SK-N-SH treated with all-trans-retinoic acid at 6 μM for 48 hours (cell line): ENCODE measurements around the gene SELP.

Experiments
- ARNTL ChIP-seq: fragments of 450-650 bp; formaldehyde crosslinking; IDR thresholded peaks from 2 replicates; pipeline ENCODE4 v1.5.0; 2020; ENCODE audit warnings: low read depth, mild to moderate bottlenecking, moderate library complexity, borderline replicate concordance
- CREB5 ChIP-seq: fragments of 250-450 bp; sonication (Bioruptor Pico); IDR thresholded peaks from 2 replicates; pipeline ENCODE4 v1.5.1; 2020; ENCODE audit warnings: low read depth, mild to moderate bottlenecking, moderate library complexity
- CSRNP3 ChIP-seq: fragments of 250-450 bp; sonication (Bioruptor Pico); IDR thresholded peaks from 2 replicates; pipeline ENCODE4 v1.5.1; 2021; ENCODE audit warnings: mild to moderate bottlenecking, moderate library complexity
- ESRRG ChIP-seq: fragments of 250-450 bp; sonication (Bioruptor Pico); IDR thresholded peaks from 2 replicates; pipeline ENCODE4 v1.6.1; 2021; ENCODE audit warnings: mild to moderate bottlenecking
- GLIS3 ChIP-seq: fragments of 250-450 bp; sonication (Bioruptor Pico); IDR thresholded peaks from 2 replicates; pipeline ENCODE4 v1.5.0; 2020; ENCODE audit warnings: mild to moderate bottlenecking, moderate library complexity
- OSR1 ChIP-seq: fragments of 250-450 bp; sonication (Bioruptor Pico); IDR thresholded peaks from 2 replicates; pipeline ENCODE4 v1.8.0; 2022; ENCODE audit warnings: moderate library complexity, mild to moderate bottlenecking, inconsistent platforms
- PATZ1 ChIP-seq: fragments of 250-450 bp; sonication (Bioruptor Pico); IDR thresholded peaks from 2 replicates; pipeline ENCODE4 v1.8.0; 2020; ENCODE audit warnings: mild to moderate bottlenecking, moderate library complexity, borderline replicate concordance
- RARB ChIP-seq: fragments of 250-450 bp; sonication (Bioruptor Pico); IDR thresholded peaks from 2 replicates; pipeline ENCODE4 v1.8.0; 2021; ENCODE audit warnings: mild to moderate bottlenecking, moderate library complexity
- TCF4 ChIP-seq: fragments of 250-450 bp; sonication (Bioruptor Pico); IDR thresholded peaks from 2 replicates; pipeline ENCODE4 v1.8.0; 2021; ENCODE audit warnings: mild to moderate bottlenecking, moderate library complexity, borderline replicate concordance
- TSHZ2 ChIP-seq: fragments of 250-450 bp; sonication (Bioruptor Pico); IDR thresholded peaks from 2 replicates; pipeline ENCODE4 v1.5.0; 2020; ENCODE audit warnings: mild to moderate bottlenecking, moderate library complexity
- ZC3H10 ChIP-seq: fragments of 250-450 bp; sonication (Bioruptor Pico); IDR thresholded peaks from 2 replicates; pipeline ENCODE4 v1.5.1; 2021; ENCODE audit warnings: mild to moderate bottlenecking, moderate library complexity
- ZFP3 ChIP-seq: fragments of 250-450 bp; sonication (Bioruptor Pico); IDR thresholded peaks from 2 replicates; pipeline ENCODE4 v1.5.0; 2020; ENCODE audit warnings: mild to moderate bottlenecking, moderate library complexity
- ZFP30 ChIP-seq: fragments of 450-650 bp; formaldehyde crosslinking; IDR thresholded peaks from 2 replicates; pipeline ENCODE4 v1.5.0; 2022; ENCODE audit warnings: mild to moderate bottlenecking, moderate library complexity
- ZNF70 ChIP-seq: fragments of 450-650 bp; formaldehyde crosslinking; IDR thresholded peaks from 2 replicates; pipeline ENCODE4 v1.5.0; 2020; ENCODE audit warnings: mild to moderate bottlenecking, moderate library complexity

GRCh38 chr1:169676001-169676400 lies 46.1 kb upstream of the SELP start:
- no peak for TF ChIP-seq ZFP30 (CRISPR knock-in tag)
- TF ChIP-seq ZC3H10 (CRISPR knock-in tag) = no peak
- no peak for TF ChIP-seq PATZ1
- TF ChIP-seq TSHZ2 (CRISPR knock-in tag) = no peak
- TF ChIP-seq ZFP3 (CRISPR knock-in tag) = no peak
- TF ChIP-seq RARB = no peak
- TF ChIP-seq ARNTL (CRISPR knock-in tag) = no peak
- TF ChIP-seq CREB5 = no peak
- TF ChIP-seq ESRRG (CRISPR knock-in tag) = no peak
- TF ChIP-seq GLIS3 (CRISPR knock-in tag) = no peak
- no peak for TF ChIP-seq ZNF70 (CRISPR knock-in tag)
- TF ChIP-seq CSRNP3 (CRISPR knock-in tag) = no peak
- TF ChIP-seq TCF4 = no peak
- no peak for TF ChIP-seq OSR1 (CRISPR knock-in tag)
